GM18861 (cell line): Measurements from ENCODE around the gene PDSS2.
A peak's percentile ranks its signal among the peaks of the same experiment; 100 is the strongest.
"Not testable (repeated sequence)": the region's sequence is repeated elsewhere in the genome, so short reads cannot be mapped to it uniquely, and the experiment has no call there.

Experiments
- ATAC-seq: cut with Tn5 transposase; IDR thresholded peaks from one replicate; pipeline ENCODE4 v1.9.1; 2021; ENCODE audit not compliant: unreplicated experiment

The PDSS2 gene

DNA sequence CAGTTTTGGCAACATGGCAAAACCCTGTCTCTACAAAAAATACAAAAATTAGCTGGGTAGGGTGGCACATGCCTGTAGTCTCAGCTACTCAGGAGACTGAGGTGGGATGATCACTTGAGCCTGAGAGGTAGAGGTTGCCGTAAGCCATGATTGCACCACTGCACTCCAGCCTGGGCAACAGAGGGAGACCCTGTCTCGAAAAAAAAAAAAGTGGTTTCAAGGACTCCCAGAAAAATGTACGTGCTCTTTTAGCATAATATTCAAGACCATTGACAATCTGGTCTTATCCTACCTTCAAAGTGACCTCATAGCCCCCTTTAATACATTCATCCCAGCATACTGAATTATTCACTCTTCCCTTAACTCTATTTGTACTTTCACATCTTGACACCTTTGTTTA is 16.0 kb upstream of the PDSS2 start:
- not testable (repeated sequence) for ATAC-seq

DNA sequence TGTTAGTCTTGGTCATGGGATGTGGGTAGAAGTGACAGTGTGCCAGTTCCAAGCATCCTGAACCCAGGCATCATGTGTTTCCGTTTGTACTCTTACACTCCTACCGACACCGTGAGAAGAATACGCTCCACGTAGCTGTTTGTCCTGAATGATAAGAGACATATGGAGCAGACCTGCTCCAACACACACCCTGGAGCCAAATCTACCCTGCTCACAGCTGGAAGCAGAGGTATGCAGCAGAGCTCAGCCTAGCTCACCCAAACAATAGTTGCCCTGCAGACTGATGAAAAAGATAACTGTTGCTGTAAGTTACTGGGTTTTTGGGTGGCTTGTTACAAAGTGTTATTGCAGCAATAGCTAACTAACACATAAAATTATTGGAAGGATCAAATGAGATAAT is 14.3 kb upstream of the PDSS2 start:
- ATAC-seq, result no peak

DNA sequence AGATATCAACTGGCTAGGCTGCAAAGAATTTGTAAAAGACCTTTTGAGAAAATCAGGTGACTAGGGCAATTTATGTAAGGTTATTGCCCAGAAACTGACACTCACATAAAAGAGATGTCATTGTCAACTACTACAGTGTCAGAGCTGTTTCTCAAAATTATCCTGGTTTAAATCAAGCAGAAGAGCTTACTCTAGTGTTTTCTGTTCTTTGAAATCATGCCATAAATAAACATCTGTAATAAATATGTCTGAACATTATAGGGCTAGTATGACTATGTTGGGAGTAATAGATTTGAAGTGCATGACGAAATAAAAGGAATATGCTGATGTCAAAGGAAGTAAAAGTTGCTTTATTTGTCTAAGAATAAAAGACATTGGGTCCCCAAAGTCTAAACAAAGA is 11.0 kb upstream of the PDSS2 start:
- ATAC-seq, result no peak

DNA sequence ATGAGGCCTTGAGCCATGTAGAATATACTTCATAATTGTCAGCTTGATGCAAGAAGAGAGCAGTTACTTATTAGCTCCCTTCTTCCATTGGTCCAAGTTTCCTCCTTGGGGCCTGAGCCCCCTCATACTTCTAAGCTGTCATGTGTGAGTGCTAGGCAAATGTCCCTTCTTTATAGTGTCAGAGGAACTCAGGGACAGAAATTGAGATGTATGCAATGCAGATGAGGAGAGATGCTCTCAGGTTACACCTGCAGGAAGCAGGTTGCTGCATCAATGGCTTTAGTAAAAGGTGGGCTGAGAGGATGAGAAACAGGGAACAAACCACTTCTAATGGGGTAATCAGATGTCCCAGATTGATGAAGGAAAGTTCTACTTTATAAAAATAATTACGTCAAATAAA is 6.7 kb upstream of the PDSS2 start:
- no peak for ATAC-seq

DNA sequence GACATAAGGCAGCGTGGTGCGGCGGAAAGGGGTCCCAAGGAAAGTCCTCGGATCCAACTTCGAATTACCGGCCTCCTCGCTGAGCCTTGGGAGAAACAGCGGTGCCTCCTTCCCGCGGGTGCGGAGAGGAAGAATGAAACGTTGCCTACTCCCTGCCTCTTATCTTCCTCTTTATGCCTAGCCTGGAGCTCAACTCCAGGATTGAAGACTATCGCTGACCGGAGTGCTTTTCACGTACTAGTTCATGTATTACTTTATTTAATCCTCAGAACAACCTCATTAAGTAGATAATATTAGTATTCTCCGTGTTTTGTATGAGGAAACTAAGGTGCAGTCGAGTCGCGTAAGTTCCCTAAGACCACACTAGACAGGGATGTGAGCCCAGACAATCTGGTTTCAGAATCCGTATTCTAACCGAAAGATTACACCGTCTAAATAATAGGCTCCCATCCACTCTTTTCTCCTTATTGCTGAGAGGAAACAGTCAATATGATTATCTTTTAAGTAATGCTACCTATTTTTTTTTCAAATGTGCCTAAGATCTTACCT is 793 bp upstream of the PDSS2 start:
- ATAC-seq, result no peak

DNA sequence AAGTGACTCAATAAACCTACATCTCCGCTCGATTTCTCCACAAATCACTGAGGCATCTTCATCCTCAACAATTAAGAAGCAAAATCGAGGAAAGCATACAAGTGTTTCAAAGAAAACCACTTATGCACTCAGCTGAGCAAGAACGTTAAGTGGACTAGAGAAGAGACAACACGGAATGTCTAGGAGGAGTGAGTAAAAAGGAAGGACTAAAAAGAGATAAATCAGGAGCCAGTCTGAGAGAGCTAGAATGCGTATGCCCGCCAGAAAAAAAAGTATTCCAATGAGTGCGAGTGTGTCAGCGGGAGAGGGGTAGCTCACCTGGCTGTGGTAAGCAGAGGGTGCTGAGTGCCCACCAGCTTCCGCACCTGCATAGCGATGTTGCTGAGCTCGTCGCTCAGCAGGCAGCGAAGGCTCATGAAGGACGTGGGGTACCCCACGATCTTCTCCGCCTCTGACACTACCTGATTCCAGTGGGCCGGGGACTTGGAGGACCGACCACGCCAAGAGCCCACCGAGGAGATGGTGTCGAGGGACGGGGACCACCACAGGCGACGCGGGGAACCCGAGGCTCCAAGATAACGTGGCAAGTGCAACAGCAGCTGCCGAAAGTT is 587 bp downstream of the PDSS2 start:
- peak; percentile 9 for ATAC-seq

DNA sequence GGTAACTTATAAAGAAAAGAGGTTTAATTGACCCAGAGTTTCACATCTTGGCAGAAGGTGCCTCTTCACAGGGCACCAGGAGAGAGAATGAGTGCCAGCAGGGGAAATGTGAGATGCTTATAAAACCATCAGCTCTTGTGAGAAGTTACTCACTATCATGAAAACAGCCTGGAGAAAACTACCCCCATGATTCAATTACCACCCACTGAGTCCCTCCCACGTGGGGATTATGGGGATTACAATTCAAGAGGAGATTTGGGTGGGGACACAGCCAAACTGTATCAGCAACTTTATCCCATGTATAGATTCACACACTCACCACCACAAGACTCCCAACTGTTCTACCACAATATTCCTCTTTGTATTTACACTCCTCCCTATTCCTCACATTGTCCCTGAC is 10.6 kb downstream of the PDSS2 start:
- no peak for ATAC-seq

DNA sequence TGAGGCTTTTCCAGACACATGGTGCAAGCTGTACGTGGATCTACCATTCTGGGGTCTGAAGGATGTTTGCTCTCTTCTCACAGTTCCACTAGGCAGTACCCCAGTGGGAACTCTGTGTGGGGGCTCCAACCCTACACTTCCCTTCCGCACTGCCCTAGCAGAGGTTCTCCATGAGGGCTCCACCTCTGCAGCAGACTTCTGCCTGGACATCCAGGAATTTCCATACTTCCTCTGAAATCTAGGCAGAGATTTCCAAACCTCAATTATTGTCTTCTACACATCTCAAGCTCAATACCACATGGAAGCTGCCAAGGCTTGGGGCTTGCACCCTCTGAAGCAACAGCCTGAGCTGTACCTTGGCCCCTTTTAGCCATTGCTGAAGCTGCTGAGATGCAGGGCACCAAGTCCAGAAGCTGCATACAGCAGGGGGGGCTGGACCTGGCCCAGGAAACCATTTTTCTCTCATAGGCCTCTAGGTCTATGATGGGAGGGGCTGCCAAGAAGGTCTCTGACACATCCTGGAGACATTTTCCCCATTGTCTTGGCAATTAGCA is 11.6 kb downstream of the PDSS2 start:
- no peak for ATAC-seq

DNA sequence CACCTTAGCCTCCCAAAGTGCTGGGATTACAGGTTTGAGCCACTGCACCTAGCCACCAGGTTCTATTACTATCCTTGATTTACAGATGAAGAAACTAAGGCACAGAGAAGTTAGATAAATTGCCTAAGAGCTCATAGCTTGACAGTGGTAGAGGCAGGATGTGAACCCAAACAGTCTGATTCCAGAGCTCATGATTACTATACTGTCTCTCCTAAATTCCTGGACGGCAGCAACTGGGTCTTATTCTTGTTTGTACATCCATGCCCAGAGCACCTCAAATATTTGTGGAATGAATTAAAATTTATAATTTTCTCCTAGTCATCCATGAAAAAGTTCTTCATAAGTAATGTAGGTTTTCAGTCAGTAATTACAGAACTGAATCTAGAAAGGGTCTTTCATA is 15.1 kb downstream of the PDSS2 start:
- no peak for ATAC-seq

DNA sequence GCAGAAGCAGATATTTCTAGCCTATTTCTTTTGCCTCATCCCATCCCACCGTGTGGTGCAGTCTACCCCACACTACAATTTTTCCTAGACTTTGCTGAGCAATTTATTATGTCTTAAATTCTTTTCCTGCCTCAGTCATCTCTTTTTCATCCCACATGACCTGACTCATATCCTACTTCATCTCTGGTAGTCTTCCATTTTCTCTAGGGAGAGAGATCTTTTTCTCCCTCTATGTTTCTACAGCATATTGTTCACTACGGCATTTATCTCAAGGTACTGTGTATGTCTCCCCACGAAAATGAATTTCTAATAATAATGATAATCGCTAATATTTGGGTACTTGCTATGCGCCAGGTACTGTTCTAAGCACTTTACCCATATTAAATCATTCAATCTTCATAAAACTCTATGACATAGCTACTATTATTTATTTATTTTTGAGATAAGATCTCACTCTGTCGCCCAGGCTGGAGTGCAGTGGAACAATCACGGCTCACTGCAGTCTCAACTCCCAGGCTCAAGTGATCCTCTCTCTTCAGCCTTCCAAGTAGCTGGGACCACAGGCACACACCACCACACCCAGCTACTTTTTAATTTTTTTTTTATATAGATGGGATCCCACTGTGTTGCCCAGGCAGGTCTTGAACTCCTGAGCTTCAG is 15.6 kb downstream of the PDSS2 start:
- no peak for ATAC-seq

DNA sequence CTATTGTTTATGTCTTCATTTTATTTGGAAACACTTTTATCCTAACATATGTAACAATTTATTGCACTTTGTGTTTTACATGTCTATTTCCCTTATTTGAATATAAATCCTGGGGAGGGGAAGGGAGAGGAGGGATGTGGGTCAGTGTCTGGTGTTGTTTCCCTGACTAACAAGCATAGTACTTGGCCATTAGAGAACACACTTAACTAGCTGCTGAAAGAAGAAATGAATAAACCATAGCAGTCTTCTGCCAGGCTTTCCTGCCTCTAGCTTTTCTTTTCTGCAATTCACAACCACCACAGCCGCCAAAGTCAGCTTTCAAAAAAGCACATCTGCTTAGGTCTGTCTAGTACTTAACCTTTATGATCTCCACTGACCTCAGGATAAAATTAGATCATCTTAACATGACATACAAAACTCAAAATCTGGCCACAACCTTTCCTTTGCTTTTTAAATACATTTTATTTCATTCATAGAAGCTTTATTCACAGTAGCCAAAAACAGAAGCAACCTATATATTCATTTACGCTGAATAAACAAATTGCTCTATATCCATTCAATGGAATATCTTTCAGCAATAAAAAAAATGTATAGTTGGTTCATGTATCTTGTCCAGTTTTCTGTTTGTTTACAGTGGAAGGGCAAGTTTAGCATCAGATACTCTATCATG is 16.3 kb downstream of the PDSS2 start:
- ATAC-seq, result no peak

DNA sequence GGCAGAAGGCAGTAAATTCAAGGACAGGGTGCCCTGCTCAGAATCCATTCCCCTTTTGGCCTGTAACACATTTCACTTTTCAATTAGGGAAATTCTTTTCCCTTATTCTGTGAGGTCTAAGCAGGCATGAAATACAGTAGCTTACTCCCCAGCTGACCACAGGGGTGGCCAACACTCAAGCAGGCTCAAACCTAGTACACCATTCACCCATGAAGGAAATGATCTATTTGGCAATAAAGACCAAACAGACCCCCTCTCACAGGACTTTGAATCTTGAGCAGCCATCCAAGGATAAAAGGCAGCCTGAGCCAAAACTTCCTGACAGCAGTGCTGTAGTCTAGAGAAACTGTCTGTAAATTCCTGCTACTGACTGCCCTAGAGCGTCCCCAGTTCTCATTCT is 17.7 kb downstream of the PDSS2 start:
- no peak for ATAC-seq

DNA sequence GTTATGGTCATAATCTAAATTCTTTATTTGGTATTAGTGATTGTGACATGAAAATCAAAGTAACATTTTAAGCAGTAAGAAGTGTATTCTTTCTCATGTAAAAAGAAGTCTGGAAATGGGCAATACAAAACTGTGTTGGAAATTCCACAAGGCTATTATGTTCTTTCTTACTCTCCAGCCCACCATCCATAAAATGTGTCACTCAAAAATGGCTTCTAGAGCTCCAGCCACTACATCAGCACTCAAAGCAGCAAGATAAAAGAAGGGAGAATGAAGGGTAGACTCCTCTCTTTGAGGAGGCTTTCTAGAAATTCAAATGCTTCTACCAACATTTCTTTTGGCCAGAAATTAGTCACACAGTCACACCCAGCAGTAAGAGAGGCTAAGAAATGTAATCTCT is 18.4 kb downstream of the PDSS2 start:
- no peak for ATAC-seq

DNA sequence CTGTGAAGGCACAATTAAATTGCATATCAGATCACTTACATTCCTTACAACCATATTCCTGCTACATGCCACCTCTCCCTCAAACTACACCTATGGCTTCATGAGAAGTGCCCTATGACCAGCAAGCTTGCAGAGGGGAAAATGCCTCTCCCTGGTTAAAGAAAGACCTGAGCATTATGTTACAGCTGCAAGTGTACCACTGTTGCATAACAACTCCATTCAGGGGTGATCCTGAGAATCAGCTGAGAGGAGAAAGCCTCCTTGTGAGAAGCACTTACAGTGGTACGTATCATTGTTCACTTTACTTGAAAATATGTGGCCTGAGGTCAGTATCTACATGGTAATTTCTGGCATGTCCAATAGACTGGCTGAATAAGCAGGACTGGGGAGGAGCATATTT is 20.0 kb downstream of the PDSS2 start:
- no peak for ATAC-seq

DNA sequence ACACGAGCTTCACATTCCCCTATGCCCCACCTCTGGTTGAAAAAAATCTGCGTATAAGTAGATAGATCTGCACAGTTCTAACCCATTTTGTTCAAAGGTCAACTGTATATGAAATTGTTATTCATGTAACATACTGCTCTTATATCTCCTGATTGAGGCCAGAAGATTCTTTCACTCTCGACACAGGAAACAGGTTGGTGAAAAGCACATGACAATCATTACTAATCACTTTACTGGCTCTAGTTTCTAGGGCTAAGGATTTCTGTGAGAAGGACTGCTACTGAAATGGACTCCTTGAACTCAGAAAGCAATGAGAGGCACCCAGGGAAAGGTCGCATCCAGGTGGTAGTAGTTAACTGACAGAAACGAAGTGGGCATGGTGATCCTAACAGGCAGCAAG is 21.7 kb downstream of the PDSS2 start:
- ATAC-seq, result no peak

DNA sequence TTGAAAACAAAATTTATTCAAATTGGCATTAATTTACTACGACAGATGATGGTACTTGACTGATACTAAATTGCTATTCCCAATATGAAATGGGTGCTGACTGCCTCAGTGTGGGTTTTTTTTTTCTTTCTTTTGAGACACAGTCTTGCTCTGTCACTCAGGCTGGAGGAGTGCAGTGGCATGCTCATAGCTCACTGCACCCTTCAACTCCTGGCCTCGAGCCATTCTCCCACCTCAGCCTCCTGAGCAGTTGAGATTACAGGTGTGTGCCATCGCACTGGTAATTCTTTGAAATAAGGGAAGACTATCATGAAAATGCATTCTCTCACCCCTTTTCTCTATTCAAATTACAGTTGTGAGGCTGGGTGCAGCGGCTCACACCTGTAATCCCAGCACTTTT is 22.5 kb downstream of the PDSS2 start:
- ATAC-seq, result no peak

DNA sequence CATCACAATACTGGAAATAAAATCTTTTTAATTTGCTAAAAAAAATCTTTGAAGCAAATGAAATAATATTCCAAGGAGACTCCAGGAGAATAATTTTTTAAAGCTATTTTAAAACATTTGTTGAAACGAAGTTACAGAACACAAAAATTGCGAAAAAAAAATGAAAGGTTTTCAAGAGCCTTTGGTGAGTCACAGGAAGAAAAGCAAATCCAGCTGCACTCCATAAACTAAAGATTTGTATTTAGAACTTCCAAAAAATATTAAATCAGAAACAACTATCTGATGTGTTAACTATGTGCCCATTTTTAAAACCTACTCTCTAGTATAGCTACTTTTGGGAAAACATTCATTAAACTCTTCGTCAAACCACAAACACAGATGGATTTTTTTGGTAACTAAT is 23.6 kb downstream of the PDSS2 start:
- no peak for ATAC-seq

DNA sequence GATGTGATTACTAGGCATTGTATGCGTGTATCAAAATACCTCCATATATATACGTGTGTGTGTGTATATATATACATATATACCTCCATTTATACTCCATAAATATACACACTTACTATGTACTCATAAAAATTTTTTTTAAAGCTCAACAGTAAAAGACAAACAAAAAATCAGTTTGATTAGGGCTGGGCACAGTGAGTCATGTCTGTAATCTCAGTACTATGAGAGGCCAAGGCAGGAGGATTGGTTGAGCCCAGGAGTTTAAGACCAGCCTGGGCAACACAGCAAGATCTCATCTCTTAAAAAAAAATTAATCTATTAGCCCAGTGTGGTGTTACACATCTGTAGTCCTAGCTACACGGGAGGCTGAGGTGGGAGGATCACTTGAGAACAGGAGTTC is 24.6 kb downstream of the PDSS2 start:
- ATAC-seq, result no peak

DNA sequence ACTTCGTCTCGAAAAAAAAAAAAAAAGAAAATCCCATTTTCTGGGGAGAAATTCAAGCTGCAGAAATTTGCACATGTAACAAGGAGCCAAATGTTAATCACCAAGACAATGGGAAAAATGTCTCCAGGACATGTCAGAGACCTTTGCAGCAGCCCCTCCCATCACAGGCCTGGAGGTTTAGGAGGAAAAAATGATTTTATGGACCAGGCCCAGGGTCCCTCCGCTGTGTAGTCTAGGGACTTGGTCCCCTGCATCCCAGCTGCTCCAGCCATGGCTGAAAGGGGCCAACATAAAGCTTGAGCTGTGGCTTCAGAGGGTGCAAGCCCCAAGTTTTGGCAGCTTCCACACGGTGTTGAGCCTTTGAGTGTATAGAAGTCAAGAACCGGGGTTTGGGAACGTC is 33.4 kb downstream of the PDSS2 start:
- ATAC-seq, result not testable (repeated sequence)

DNA sequence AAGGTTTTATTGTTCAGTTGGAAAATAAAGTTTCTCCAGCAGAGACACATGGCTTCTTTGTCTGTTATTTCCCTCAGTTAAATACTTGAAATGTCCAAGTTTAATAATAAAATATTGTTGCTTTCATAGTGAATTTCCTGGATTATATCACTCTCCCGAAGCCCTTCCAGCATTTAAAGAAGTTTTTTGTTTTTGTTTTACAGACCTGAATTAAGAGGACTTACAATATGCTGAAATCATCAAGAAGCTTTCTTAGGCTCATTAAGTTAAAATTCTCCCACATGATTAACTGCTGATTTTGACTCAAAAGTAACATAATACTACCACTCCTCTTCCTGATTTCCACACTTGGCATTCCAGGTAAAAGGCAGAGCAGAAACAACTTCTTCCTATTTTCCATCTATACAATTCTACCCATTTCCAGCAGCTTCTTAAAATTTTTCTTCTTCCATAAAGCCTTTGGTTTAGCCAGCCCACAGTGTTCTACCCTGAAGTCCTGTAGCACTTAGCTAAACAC is 35.8 kb downstream of the PDSS2 start:
- ATAC-seq, result no peak

DNA sequence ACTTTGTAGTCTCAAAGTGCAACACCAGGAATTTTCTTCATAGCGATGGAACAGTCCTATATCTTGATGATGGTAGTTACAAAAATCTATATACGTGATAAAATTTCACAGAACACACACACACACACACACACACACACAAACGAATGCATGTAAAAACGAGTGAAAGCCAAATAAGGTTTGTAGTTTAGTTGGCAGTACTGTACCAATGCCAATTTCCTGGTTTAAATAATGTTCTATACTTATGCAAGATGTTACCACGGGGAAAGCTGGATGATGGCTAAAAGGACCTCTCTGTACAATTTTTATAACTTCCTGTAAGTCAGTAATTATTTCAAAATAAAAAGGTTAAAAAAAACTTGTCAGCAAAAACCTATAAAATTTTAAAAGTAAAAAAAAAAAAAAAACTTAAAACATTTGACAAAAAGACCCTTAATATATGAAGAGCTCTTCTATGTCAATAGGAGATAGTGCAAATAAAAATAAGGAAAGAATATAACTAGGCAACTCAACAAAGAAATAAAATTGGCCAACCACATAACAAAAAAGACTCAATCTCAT is 37.6 kb downstream of the PDSS2 start:
- ATAC-seq, result no peak

DNA sequence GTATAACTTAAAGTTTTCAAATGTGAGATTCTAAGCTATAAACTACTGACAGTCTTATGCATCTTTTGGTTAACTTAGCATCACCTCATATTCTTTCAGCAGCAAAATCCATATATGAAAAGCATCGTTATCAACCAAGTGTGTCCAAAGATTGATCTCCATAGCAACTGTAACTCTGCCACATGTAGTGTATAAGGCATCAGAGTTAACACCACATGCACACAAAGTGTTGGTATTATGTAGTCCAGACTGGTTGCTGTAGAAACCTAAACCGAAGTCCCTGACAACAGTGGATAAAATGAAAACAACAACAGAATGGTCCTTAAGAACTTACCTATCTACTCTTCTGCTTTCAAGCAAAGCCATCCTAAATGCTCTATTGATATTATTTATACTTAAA is 39.6 kb downstream of the PDSS2 start:
- ATAC-seq, result no peak
